T-helper 9 cell (primary cell): ENCODE measurements around the gene ABHD3.
"Not testable (repeated sequence)": the region's sequence is repeated elsewhere in the genome, so short reads cannot be mapped to it uniquely, and the experiment has no call there.

ENCODE experiments used
- DNase-seq: peaks from one replicate; pipeline ENCODE4 v3.0.0-alpha.2; 2020

Gene ABHD3

GRCh38 chr18:21638822-21639221 is 65.8 kb downstream of the ABHD3 start:
- DNase-seq: no peak

GRCh38 chr18:21636769-21637168 is 67.8 kb downstream of the ABHD3 start:
- DNase-seq: no peak

GRCh38 chr18:21634588-21635199 is 69.9 kb downstream of the ABHD3 start:
- DNase-seq: no peak

- no peak for DNase-seq
Measured at GRCh38 chr18:21632393-21632792, 72.2 kb downstream of the ABHD3 start.

- DNase-seq: no peak
Measured at GRCh38 chr18:21629089-21629832, 75.3 kb downstream of the ABHD3 start.

GRCh38 chr18:21621640-21622039 is 82.9 kb downstream of the ABHD3 start:
- not testable (repeated sequence) for DNase-seq

GRCh38 chr18:21612125-21613039 is 92.2 kb downstream of the ABHD3 start, which contains the start of gene SNRPD1:
Gene SNRPD1, plus strand, starts transcription at chr18:21612314. Its CDS starts 116 bp downstream, at chr18:21612430.
- peak; percentile 83 for DNase-seq

- DNase-seq: not testable (repeated sequence)
Measured at GRCh38 chr18:21611401-21612124, 93.0 kb downstream of the ABHD3 start.

- no peak for DNase-seq
Measured at GRCh38 chr18:21605213-21605612, 99.4 kb downstream of the ABHD3 start.

GRCh38 chr18:21604671-21605070 is 99.9 kb downstream of the ABHD3 start:
- DNase-seq: no peak

- DNase-seq: no peak
Measured at GRCh38 chr18:21602299-21602587, 102.3 kb downstream of the ABHD3 start.
